PC-3 (cell line): ENCODE results near the gene EPB41L2. TPM values are rescaled to one million over a fixed set of nuclear protein-coding genes. Genes with fewer than 3 reads are reported as not detected.

Experiments used
- ATAC-seq: fragments of 200-7000 bp; cut with Tn5 transposase; 2 replicates; pipeline ENCODE4 v1.9.1; 2020; ENCODE audit warnings: mild to moderate bottlenecking, moderate library complexity
- BruUV-seq: library from RNA; stranded (reverse); fragments of 400-500 nt; replicated peaks from 2 replicates; lab custom pipeline; 2021; lab: Mats Ljungman, UMichigan
- CTCF ChIA-PET: fragments of 300-600 bp; sonication (Branson Sonifier 250); formaldehyde crosslinking; loops from one replicate; lab custom pipeline; 2022; ENCODE audit warnings: antibody characterized with exemption; lab: Charles Lee
- POLR2A ChIA-PET: fragments of 300-600 bp; sonication (Branson Sonifier 250); formaldehyde crosslinking; loops from one replicate; lab custom pipeline; 2022; ENCODE audit warnings: antibody characterized with exemption; ENCODE audit not compliant: unreplicated experiment; lab: Charles Lee
- DNase-seq: peaks from one replicate; pipeline ENCODE4 v3.0.0-alpha.2; 2015
- H2AFZ ChIP-seq: fragments of 300-600 bp; sonication (generic); 2 replicates; pipeline ENCODE4 v1.6.0; 2016; ENCODE audit warnings: antibody characterized with exemption, low read length
- H3F3A ChIP-seq: fragments of 300-600 bp; sonication (generic); one replicate; pipeline ENCODE4 v1.6.0; 2017; ENCODE audit warnings: antibody characterized with exemption, low read length, control low read depth, mild to moderate bottlenecking; ENCODE audit not compliant: unreplicated experiment
- H3K27ac ChIP-seq: fragments of 300-600 bp; sonication (generic); 2 replicates; pipeline ENCODE4 v1.5.1; 2016; ENCODE audit warnings: mild to moderate bottlenecking, low read length
- H3K27me3 ChIP-seq: fragments of 300-600 bp; sonication (generic); 2 replicates; pipeline ENCODE4 v1.6.1; 2016; ENCODE audit warnings: low read length, mixed read lengths
- H3K36me3 ChIP-seq: fragments of 300-600 bp; sonication (generic); 2 replicates; pipeline ENCODE4 v1.6.1; 2016; ENCODE audit warnings: low read depth, mixed run types, low read length, mixed read lengths
- H3K4me1 ChIP-seq: fragments of 300-600 bp; sonication (generic); 2 replicates; pipeline ENCODE4 v1.5.1; 2016; ENCODE audit warnings: low read length; ENCODE audit not compliant: insufficient read depth
- H3K4me2 ChIP-seq: fragments of 300-600 bp; sonication (generic); 2 replicates; pipeline ENCODE4 v1.6.0; 2016; ENCODE audit warnings: low read length
- H3K4me3 ChIP-seq: fragments of 300-600 bp; sonication (generic); 2 replicates; pipeline ENCODE4 v1.5.1; 2016; ENCODE audit warnings: mild to moderate bottlenecking, low read length, mixed read lengths
- H3K79me2 ChIP-seq: fragments of 300-600 bp; sonication (generic); 2 replicates; pipeline ENCODE4 v1.6.1; 2017; ENCODE audit warnings: low read length, mixed read lengths
- H3K9ac ChIP-seq: fragments of 300-600 bp; sonication (generic); 2 replicates; pipeline ENCODE4 v1.6.0; 2016; ENCODE audit warnings: mild to moderate bottlenecking, low read length
- H3K9me2 ChIP-seq: fragments of 300-600 bp; sonication (generic); replicated peaks from 2 replicates; pipeline ENCODE4 v1.6.1; 2016; ENCODE audit warnings: mixed run types, low read length, mixed read lengths
- H3K9me3 ChIP-seq: fragments of 300-600 bp; sonication (generic); 2 replicates; pipeline ENCODE4 v1.6.1; 2016; ENCODE audit warnings: low read length, mixed read lengths
- H4K20me1 ChIP-seq: fragments of 300-600 bp; sonication (generic); 2 replicates; pipeline ENCODE4 v1.6.1; 2016; ENCODE audit warnings: low read length, mixed read lengths
- CTCF ChIP-seq: fragments of 300-600 bp; sonication (generic); conservative IDR thresholded peaks from 2 replicates; pipeline ENCODE4 v1.5.1; 2017; ENCODE audit warnings: antibody characterized with exemption, low read depth, mild to moderate bottlenecking, low read length
- EZH2 ChIP-seq: fragments of 300-600 bp; sonication (generic); IDR thresholded peaks from one replicate; pipeline ENCODE4 v1.6.1; 2017; ENCODE audit warnings: antibody characterized with exemption, mild to moderate bottlenecking, low read length; ENCODE audit not compliant: unreplicated experiment
- EZH2phosphoT487 ChIP-seq: fragments of 300-600 bp; sonication (generic); IDR thresholded peaks from 2 replicates; pipeline ENCODE4 v1.6.1; 2018; ENCODE audit warnings: mild to moderate bottlenecking, antibody characterized with exemption, low read length, borderline replicate concordance
- intact Hi-C: fragments of 100-400 bp; cut with micrococcal nuclease; formaldehyde crosslinking; loops from 2 replicates; pipeline ENCODE4 v1.9.0; 2023
- total RNA-seq: library from RNA; depleted of rRNA; stranded (reverse); fragments of >200 nt; gene quantifications from 2 replicates; pipeline ENCODE4 v1.2.3, GENCODE V29; 2014

EPB41L2 gene
- total RNA-seq, 1 experiment from 2014 or later: 26.9 TPM

DNA sequence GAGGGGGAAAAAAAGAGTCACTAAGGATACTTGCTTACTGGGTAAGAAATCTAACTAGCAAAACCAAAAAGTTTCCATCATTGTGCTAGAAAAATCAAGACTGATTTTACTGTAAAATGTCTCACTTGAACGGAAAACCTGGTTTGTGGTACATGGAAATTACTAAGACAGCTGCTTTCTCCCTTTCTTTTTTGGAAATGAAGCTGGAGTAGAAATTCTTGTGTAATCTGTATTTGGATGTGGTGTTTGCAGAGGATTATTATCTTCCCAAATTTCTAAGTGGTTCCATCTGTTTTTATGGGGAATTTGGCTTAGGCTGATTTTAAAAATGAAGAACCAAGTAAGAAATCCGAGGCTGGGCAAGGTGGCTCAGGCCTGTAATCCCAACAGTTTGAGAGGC is 20.4 kb downstream of the EPB41L2 start:
- Histone ChIP-seq H3K79me2 (peaks cover 79% of the 10 kb centered on the region), H3K36me3 (no peaks in the 10 kb centered on the region), H3K4me2 (no peak overlapping the region), H3K4me3 (no peak overlapping the region), H2AFZ (no peak overlapping the region), H3K9me3 (no peaks in the 10 kb centered on the region), H3F3A (no peaks in the 10 kb centered on the region), H3K27me3 (no peaks in the 10 kb centered on the region), H3K4me1 (0 out of 2 replicates have a peak, but pooled peaks cover 3% of the 10 kb centered on the region), H4K20me1 (no peaks in the 10 kb centered on the region; the same call in 1 of the 2 replicates), H3K9me2 (no peaks in the 10 kb centered on the region), H3K27ac (no peak overlapping the region), H3K9ac (no peak overlapping the region)
- TF ChIP-seq EZH2: no peak
- no peak for TF ChIP-seq EZH2phosphoT487
- TF ChIP-seq CTCF: no peak
- no TSS peak for BruUV-seq
- ChIA-PET POLR2A (no interaction called here), CTCF (no interaction called here)
- ATAC-seq: no peak
- no peak for DNase-seq
- intact Hi-C loops: no loop called here

- Histone ChIP-seq H2AFZ (no peak overlapping the region), H3K4me3 (no peak overlapping the region), H3K9ac (no peak overlapping the region), H3K27ac (no peak overlapping the region), H3K27me3 (no peaks in the 10 kb centered on the region), H3F3A (no peaks in the 10 kb centered on the region), H3K9me3 (no peaks in the 10 kb centered on the region), H4K20me1 (no peaks in the 10 kb centered on the region; the same call in 1 of the 2 replicates), H3K36me3 (no peaks in the 10 kb centered on the region), H3K79me2 (peaks cover 74% of the 10 kb centered on the region), H3K9me2 (no peaks in the 10 kb centered on the region), H3K4me2 (no peak overlapping the region), H3K4me1 (0 out of 2 replicates have a peak, but pooled peaks cover 3% of the 10 kb centered on the region)
- ChIA-PET POLR2A (no interaction called here), CTCF (no interaction called here)
- TF ChIP-seq EZH2 (no peak), CTCF (no peak), EZH2phosphoT487 (no peak)
- ATAC-seq (no peak), DNase-seq (no peak)
- no TSS peak for BruUV-seq
- intact Hi-C loops: no loop called here
Observed at GRCh38 chr6:131041814-131042213, 21.2 kb downstream of the EPB41L2 start.

GRCh38 chr6:131040866-131041265 is 22.2 kb downstream of the EPB41L2 start:
- H3K79me2 ChIP-seq: peaks cover 67% of the 10 kb centered on the region
- no peaks in the 10 kb centered on the region for H3K9me2 ChIP-seq
- H3F3A ChIP-seq: no peaks in the 10 kb centered on the region
- H3K4me2 ChIP-seq: no peak overlapping the region
- CTCF ChIA-PET: no interaction called here
- H3K27ac ChIP-seq: no peak overlapping the region
- H3K4me1 ChIP-seq: 0 out of 2 replicates have a peak, but pooled peaks cover 3% of the 10 kb centered on the region
- H4K20me1 ChIP-seq: no peaks in the 10 kb centered on the region; the same call in 1 of the 2 replicates
- ATAC-seq (no peak), DNase-seq (no peak)
- H3K4me3 ChIP-seq: no peak overlapping the region
- TF ChIP-seq EZH2phosphoT487: no peak
- no peak for TF ChIP-seq EZH2
- TF ChIP-seq CTCF: no peak
- H3K27me3 ChIP-seq: no peaks in the 10 kb centered on the region
- no TSS peak for BruUV-seq
- no peak overlapping the region for H2AFZ ChIP-seq
- no peaks in the 10 kb centered on the region for H3K36me3 ChIP-seq
- intact Hi-C loops: no loop called here
- POLR2A ChIA-PET: no interaction called here
- H3K9ac ChIP-seq: no peak overlapping the region
- H3K9me3 ChIP-seq: no peaks in the 10 kb centered on the region
